GM10266 (cell line): ENCODE results near the gene RBMS3.

Experiments
- DNase-seq: peaks from one replicate; pipeline ENCODE4 v3.0.0; 2012; ENCODE audit errors: extremely low spot score
- CTCF ChIP-seq: IDR thresholded peaks from 2 replicates; pipeline ENCODE4 v1.5.1; 2012; ENCODE audit warnings: mild to moderate bottlenecking, low read depth; ENCODE audit not compliant: control insufficient read depth, insufficient read depth; ENCODE audit errors: missing control alignments

RBMS3 gene

GRCh38 chr3:29937185-29937584 lies 656.3 kb downstream of the RBMS3 start:
- no peak for DNase-seq
- TF ChIP-seq CTCF, result no peak

GRCh38 chr3:29940759-29941323 lies 660.0 kb downstream of the RBMS3 start:
- TF ChIP-seq CTCF, result no peak
- DNase-seq, result no peak

- TF ChIP-seq CTCF, result no peak
Measured at GRCh38 chr3:29942297-29942696, 661.4 kb downstream of the RBMS3 start.

GRCh38 chr3:29949131-29949530 lies 668.3 kb downstream of the RBMS3 start:
- no peak for DNase-seq
- no peak for TF ChIP-seq CTCF

More at GRCh38 chr3:29942297-29942696, 661.4 kb downstream of the RBMS3 start:
- no peak for DNase-seq

DNA sequence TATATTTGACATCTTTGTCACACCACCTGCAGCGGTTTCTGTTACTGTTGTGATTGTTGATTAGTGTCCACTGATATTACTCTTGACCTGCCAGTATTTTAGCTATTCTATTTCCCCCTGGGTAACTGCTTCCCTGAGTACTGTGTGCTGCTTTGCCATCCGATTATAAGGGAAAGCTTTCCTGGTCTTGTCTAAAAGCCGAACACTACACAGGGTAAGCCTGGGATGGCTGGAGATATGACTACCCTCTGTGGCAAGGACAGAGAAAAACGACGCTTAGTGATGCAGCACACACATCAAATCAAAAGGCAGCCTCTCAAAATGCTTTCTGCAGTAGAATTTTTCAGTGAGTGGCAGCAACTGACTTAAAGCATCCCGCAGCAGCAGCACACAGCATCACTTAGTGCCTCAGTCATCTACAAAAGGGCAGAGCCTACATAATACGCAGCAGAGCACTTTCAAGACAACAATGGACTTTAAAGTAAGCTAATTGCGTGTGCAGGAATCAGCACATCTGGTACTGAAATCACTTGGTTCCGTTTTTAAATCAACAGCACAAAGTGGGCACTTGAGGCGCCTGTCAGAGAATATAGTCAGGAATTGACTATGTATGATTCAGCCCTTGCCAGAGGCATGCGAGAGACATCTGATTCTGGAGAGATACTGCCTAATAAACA lies 669.2 kb downstream of the RBMS3 start:
- DNase-seq, result no peak
- no peak for TF ChIP-seq CTCF

DNA sequence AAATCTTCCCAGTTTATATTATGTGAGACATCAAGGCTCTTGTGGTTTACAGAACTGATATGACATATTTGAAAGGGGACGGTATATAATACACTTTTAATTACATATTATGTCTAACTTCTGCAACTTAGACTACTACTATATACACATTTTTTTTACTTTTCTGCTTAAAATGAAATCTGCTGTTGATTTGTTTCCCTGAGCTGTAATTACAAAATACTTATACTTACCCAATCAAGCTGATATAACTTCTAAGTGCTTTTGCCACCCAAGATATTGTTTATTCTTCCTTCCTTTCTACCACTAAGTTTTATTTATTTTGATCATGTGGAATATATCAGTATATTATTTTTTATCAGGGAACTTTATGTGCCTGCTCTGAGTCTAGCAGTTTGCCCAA lies 671.6 kb downstream of the RBMS3 start:
- no peak for DNase-seq
- TF ChIP-seq CTCF, result no peak

GRCh38 chr3:29955413-29955812 lies 674.5 kb downstream of the RBMS3 start:
- TF ChIP-seq CTCF, result no peak
- no peak for DNase-seq
